Stimulated activated CD4-positive, alpha-beta T cell treated with anti-CD3 and anti-CD28 coated beads, Interleukin-12 subunit alpha, Interleukin-12 subunit beta, amount 100 ng/mL, for 48 hours (primary cell): ENCODE measurements around the gene CYP4F8.
A peak's percentile ranks its signal among the peaks of the same experiment; 100 is the strongest.

Experiments used
- DNase-seq, 3 donors: peaks; one replicate each; pipeline ENCODE4 v3.0.0-alpha.2; 2020; ENCODE audit warnings: low read depth in 2 of 3, low spot score in 1 of 3

The CYP4F8 gene

DNA sequence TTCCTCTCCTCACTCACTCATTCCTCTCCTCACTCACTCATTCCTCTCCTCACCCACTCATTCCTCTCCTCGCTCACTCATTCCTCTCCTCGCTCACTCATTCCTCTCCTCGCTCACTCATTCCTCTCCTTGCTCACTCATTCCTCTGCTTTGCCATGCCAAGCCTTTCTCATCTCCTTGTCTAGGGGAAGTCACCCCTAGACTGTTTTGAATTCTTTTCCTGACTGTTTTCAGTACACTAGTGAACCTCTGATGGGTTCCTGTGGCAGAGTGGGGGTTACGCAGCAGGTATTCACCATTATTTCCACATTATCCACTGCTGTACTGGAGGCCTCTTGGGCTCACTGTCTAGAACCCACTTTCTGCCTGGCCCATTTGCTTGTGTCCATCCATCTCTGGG lies 1.2 kb downstream of the CYP4F8 start:
- DNase-seq, result no peak

- no peak for DNase-seq
These were observed 1.7 kb downstream of the CYP4F8 start for GRCh38 chr19:15616627-15617270.

DNA sequence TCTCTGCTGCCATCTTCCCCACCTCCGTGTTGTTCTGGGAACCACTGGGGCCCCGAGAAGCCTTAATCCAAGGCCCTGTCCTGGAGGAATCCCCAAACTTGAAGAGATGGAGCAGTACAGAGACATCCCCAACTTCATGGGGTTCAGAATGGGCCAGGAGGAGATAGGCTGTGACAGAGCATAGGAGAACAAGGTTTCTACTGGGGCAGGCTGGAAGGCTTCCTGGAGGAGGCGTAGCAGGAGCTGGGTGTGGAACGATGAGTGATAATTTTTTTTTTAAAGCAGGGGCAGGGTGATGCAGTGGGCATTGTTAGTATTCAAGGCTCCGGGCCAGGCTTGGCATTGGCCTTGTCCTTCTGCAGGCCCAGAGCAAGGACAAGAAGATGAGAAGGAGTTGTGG lies 3.3 kb downstream of the CYP4F8 start:
- DNase-seq, result no peak

GRCh38 chr19:15621801-15622200 lies 6.8 kb downstream of the CYP4F8 start:
- no peak for DNase-seq

GRCh38 chr19:15622991-15623390 lies 8.0 kb downstream of the CYP4F8 start:
- no peak for DNase-seq

DNA sequence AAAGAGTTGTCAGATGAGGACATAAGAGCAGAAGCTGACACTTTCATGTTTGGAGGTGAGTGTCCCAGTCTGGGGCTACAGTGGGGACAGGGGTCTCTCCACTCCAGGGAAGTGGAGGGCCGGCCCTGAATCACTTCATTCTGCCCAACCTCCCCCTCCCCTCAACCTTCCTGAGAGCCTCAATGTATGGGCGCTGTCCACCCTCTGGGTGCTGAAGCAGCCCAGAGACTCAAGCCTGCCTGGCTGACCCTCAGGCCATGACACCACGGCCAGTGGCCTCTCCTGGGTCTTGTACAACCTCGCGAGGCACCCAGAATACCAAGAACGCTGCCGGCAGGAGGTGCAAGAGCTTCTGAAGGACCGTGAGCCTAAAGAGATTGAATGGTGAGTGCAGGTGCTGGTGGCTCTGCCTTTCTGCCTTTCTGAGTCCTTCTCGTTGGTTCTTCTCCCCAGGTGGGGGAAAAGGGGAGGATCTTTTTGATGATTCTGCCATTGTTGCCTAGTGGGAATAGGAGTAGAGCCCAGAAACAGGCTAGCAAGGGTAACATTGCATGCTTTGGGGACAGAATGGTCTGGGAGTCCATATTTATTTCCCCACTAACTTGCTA lies 8.8 kb downstream of the CYP4F8 start:
- no peak for DNase-seq

DNA sequence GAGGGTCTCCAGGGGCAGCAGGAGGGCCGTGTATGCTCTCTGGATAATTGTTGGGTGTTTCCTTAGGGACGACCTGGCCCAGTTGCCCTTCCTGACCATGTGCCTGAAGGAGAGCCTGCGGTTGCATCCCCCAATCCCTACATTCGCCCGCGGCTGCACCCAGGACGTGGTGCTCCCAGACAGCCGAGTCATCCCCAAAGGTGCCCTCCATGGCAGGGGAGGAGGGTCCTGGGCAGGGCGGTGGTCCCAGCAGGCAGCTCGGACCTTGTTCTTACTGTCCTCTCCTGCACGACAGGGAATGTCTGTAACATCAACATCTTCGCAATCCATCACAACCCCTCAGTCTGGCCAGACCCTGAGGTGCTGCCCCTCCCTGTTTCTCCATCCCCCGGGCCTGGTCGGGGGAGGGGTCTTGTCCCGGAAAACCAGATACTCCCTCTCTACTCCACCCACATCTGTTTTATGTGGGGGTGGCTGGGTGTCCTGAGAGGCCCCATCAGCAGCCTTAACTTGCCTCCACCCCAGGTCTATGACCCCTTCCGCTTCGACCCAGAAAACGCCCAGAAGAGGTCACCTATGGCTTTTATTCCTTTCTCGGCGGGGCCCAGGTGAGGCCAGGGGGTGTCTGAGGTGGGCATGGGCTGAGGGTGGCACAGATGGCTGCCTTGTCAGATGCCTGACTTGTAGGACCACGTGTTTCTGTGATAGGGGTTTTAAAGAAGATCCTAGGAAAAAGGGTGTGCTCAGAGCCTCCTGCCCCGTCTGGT lies 13.4 kb downstream of the CYP4F8 start:
- DNase-seq, result no peak

DNA sequence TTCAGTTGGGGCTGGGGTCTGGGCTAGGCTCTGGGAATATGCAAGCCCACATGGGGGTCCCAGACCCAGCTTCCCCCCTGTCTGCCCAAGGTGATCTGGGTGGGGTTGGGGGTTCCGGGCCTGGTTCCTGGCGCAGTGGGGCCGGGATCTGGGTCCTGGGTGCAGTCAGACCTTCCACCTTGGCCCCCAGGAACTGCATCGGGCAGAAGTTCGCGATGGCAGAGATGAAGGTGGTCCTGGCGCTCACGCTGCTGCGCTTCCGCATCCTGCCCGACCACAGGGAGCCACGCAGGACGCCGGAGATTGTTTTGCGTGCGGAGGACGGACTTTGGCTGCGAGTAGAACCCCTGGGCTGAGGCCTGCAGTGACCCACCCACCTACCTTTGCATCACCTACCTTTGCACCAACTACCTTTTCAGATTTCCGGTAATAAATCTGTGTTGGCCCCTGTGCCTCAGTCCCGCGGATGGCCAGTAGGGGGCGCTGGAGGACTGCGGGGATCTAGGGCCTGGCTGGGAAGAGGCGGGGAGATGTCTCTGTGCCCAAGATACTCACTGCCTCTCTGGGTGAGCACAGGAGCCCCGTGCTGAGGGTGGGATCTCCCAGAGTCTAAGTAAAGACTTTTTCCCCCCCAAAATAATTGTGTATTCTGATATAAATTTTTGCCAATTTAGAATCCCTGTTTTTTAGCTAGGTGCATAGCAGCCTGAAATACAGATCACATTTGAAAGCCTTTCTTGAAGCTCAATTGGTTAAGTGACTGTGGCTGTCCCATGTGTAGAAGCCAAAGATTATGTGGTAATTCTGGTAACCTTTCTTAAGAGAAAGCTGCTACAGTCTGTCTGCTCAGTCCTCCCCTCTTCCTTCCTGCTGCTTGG lies 14.2 kb downstream of the CYP4F8 start:
- peak; percentile 73 to 96 (median 81) for DNase-seq

GRCh38 chr19:15631817-15632216 lies 16.8 kb downstream of the CYP4F8 start:
- peak in 1 of 3 donors; percentile 23 for DNase-seq

- DNase-seq, result no peak
These were observed 18.2 kb downstream of the CYP4F8 start for GRCh38 chr19:15633082-15633835.

DNA sequence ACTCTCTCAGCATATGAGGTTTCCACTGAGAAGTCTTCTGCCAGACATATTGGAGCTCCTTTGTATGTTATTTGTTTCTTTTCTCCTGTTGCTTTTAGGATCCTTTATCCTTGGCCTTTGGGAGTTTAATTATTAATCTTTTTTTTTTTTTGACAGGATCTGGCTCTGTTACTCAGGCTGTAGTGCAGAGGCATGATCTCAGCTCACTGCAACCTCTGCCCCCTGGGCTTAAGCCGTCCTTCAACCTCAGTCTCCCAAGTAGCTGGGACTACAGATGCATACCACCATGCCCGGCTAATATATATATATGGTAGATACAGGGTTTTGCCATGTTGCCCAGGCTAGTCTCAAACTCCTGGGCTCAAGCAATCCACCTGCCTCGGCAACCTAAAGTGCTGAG lies 19.1 kb downstream of the CYP4F8 start:
- DNase-seq, result no peak

- no peak for DNase-seq
These were observed 20.2 kb downstream of the CYP4F8 start for GRCh38 chr19:15635016-15635805.

GRCh38 chr19:15636026-15636425 lies 21.0 kb downstream of the CYP4F8 start:
- DNase-seq, result no peak

GRCh38 chr19:15639596-15639995 lies 24.6 kb downstream of the CYP4F8 start:
- DNase-seq, result no peak

DNA sequence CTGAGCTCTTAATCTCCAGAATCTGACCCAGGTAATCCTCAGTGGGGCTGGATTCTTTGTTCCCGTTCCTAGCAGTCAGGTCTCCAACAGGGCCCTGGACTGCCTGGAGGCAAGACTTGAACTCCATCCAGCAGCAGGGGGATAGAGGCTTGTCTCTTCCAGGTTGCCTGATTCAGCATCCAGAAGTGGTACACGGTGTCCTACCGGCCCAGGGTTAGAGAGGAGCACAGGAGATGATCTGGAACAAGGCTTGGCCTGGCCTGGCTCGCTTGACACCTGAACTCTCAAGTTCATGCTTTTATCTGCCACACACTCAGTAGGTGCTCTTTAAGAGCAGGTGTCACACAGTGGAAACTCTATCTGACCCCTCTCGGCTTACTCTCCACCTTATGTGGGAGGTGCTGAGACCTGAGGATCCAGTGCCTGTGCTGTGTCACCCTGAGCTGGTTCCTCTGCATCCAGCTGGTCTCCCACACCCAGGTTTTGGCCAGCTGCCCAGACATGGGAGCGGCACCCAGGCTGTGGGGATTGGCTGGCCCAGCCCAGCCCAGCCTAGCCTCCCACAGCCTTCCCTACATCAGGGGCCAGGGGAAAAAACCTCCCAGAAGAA lies 25.4 kb downstream of the CYP4F8 start, which contains the start of gene CYP4F3:
TSS of gene CYP4F3 (plus strand) at position 604 of the 610 bp plus-strand sequence. CDS start 519 bp downstream, outside the sequence.
- no peak for DNase-seq

DNA sequence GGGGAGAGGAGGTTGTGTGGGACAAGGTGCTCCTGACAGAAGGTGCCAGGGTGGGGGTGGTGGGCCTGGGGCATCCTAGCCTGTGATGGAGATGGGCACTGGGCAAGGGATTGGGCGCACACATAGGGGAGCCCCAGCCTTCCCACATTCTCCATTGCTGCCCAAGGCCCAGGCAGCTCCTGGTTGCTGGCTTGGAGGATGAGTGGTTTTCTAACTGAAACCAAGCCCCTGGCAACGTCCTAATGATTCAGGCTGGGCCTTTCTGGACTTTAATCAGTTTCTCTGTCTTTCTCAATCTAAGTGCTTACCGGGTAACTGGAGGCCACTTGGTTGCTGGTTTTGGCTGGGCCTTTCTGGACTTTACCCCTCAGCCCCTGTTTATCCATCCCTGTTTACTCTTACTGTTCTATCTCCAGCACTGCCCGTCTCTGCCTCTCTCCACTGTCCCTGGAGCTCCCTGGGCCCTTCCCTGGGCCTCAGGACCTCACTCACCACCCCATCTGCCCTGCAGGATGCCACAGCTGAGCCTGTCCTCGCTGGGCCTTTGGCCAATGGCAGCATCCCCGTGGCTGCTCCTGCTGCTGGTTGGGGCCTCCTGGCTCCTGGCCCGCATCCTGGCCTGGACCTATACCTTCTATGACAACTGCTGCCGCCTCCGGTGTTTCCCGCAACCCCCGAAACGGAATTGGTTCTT lies 26.0 kb downstream of the CYP4F8 start:
- no peak for DNase-seq

GRCh38 chr19:15641901-15642491 lies 27.0 kb downstream of the CYP4F8 start:
- no peak for DNase-seq

DNA sequence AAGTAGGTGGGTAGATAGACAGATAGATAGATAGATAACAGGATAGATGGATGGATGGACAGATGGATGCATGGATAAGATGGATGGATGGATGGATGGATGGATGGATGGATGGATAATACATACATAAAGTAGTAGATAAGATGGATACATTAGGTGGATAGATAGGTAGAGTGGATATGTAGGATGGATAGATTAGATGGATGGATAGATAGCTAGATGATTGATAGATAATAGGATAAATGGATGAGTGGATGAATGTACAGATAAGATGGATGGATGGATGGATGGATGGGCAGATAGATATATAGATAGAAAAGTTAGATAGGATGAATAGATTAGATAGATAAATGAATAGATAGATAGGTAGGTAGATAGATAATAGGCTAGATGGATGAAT lies 27.8 kb downstream of the CYP4F8 start:
- no peak for DNase-seq
